ENCODE data around the gene TMEM81. TPM values are rescaled to one million over a fixed set of nuclear protein-coding genes. Genes with fewer than 3 reads are reported as not detected.

Gene TMEM81
- total RNA-seq, 1 experiment from 2014 or later, result 4.4 TPM

GRCh38 chr1:205056188-205056611, 28.1 kb downstream of the TMEM81 start:
- Mint-ChIP-seq H3K4me1 (ENCODE audit: low read depth, unreplicated experiment) (no peaks in the 10 kb centered on the region), H3K9me3 (ENCODE audit: low read depth, unreplicated experiment) (no peaks in the 10 kb centered on the region), H3K4me3 (ENCODE audit: low read depth, unreplicated experiment) (no peak overlapping the region), H3K27me3 (ENCODE audit: unreplicated experiment) (peaks cover 83% of the 10 kb centered on the region), H3K27ac (ENCODE audit: unreplicated experiment) (no peak overlapping the region), H3K36me3 (ENCODE audit: insufficient read depth, unreplicated experiment) (no peaks in the 10 kb centered on the region)
- CTCF ChIA-PET, result interaction anchor here (1.4 kb wide), 1 partner anchor 67 kb away, joined by 3 read pairs; no protein-coding TSS in a partner anchor
- DNase-seq, result no peak
- TF ChIP-seq, protein P1, sequence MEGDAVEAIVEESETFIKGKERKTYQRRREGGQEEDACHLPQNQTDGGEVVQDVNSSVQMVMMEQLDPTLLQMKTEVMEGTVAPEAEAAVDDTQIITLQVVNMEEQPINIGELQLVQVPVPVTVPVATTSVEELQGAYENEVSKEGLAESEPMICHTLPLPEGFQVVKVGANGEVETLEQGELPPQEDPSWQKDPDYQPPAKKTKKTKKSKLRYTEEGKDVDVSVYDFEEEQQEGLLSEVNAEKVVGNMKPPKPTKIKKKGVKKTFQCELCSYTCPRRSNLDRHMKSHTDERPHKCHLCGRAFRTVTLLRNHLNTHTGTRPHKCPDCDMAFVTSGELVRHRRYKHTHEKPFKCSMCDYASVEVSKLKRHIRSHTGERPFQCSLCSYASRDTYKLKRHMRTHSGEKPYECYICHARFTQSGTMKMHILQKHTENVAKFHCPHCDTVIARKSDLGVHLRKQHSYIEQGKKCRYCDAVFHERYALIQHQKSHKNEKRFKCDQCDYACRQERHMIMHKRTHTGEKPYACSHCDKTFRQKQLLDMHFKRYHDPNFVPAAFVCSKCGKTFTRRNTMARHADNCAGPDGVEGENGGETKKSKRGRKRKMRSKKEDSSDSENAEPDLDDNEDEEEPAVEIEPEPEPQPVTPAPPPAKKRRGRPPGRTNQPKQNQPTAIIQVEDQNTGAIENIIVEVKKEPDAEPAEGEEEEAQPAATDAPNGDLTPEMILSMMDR (IDR thresholded peaks at IDR 0.05; ENCODE audit: unreplicated experiment), result no peak
- intact Hi-C loops (cut with micrococcal nuclease; ENCODE audit: unreplicated experiment), result no loop called here
- no TSS peak for BruUV-seq (replicated peaks)

DNA sequence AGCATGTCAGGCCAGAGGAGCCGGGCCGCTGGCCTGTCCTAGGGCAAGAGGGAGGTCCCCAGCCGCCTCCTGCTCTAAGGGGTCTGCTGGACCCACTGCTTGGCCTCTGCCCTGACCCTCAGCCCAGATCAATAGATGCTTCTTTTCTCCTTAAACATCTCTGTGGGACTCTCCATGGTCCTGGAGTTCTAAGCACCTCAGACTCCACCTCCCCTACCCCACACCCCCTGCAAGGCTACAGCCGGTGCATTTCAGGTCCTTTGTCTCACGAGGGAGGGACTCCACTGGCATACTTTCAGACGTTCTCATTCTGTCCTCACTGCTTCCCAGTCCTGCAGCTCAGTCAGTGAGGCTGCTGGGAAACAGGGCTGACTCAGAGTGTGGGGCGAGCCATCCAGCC, 30.2 kb downstream of the TMEM81 start:
- H3K27ac Mint-ChIP-seq (ENCODE audit: unreplicated experiment), result no peak overlapping the region
- H3K9me3 Mint-ChIP-seq (ENCODE audit: low read depth, unreplicated experiment), result no peaks in the 10 kb centered on the region
- CTCF ChIA-PET, result interaction anchor here (1.1 kb wide), 1 partner anchor 65 kb away, joined by 4 read pairs; no protein-coding TSS in a partner anchor
- no TSS peak for BruUV-seq (replicated peaks)
- H3K36me3 Mint-ChIP-seq (ENCODE audit: insufficient read depth, unreplicated experiment), result no peaks in the 10 kb centered on the region
- H3K27me3 Mint-ChIP-seq (ENCODE audit: unreplicated experiment), result peaks cover 100% of the 10 kb centered on the region
- no peaks in the 10 kb centered on the region for H3K4me1 Mint-ChIP-seq (ENCODE audit: low read depth, unreplicated experiment)
- DNase-seq, result no peak
- TF ChIP-seq, protein P1 (IDR thresholded peaks at IDR 0.05; ENCODE audit: unreplicated experiment), result no peak
- no peak overlapping the region for H3K4me3 Mint-ChIP-seq (ENCODE audit: low read depth, unreplicated experiment)
- intact Hi-C loops (cut with micrococcal nuclease; ENCODE audit: unreplicated experiment), result no loop called here

DNA sequence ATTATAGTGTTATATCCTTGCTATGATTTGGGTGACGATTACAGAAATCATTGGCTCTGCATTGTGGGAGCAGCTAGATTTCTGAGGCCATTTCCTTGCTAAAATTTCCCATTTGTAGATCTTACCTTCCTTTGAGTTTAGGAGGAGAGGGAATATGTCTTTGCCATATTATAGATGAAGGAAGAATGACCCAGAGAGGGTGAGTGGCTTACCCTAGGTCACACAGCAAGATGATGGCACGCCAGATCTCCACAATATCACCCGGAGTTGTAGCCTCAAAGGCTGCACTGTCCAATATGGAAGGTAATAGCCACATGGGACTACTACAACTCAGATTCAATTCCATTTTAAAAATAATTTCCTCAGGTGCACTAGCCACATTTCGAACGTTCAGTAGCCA, 31.0 kb downstream of the TMEM81 start:
- H3K4me3 Mint-ChIP-seq (ENCODE audit: low read depth, unreplicated experiment), result no peak overlapping the region
- H3K36me3 Mint-ChIP-seq (ENCODE audit: insufficient read depth, unreplicated experiment), result no peaks in the 10 kb centered on the region
- H3K27me3 Mint-ChIP-seq (ENCODE audit: unreplicated experiment), result peaks cover 100% of the 10 kb centered on the region
- no peak for DNase-seq
- TF ChIP-seq, protein P1 (IDR thresholded peaks at IDR 0.05; ENCODE audit: unreplicated experiment), result no peak
- no TSS peak for BruUV-seq (replicated peaks)
- no peak overlapping the region for H3K27ac Mint-ChIP-seq (ENCODE audit: unreplicated experiment)
- H3K9me3 Mint-ChIP-seq (ENCODE audit: low read depth, unreplicated experiment), result no peaks in the 10 kb centered on the region
- CTCF ChIA-PET, result no interaction called here
- intact Hi-C loops (cut with micrococcal nuclease; ENCODE audit: unreplicated experiment), result no loop called here
- no peaks in the 10 kb centered on the region for H3K4me1 Mint-ChIP-seq (ENCODE audit: low read depth, unreplicated experiment)

DNA sequence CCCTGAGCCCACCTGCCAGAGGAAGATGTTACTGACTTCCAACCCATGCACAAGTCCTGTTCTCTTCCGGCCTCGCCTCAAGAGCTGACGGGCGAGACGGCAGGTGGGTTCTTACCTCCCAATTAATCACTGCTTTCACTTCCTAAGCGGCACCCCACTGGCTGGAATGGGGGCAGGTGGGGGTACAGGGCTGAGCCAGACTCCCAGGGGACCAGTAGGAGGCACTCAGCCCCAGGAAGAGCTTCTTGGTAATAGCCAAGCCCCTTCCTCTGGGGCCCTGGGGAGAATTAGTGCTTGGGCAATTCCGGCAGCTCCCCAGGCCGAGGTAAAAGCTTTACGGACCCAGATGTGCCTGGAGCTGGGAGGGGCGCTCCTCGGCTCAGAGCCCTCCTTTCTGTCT, 31.6 kb downstream of the TMEM81 start:
- DNase-seq, result no peak
- Mint-ChIP-seq H3K9me3 (ENCODE audit: low read depth, unreplicated experiment) (no peaks in the 10 kb centered on the region), H3K27ac (ENCODE audit: unreplicated experiment) (no peak overlapping the region), H3K4me3 (ENCODE audit: low read depth, unreplicated experiment) (no peak overlapping the region), H3K27me3 (ENCODE audit: unreplicated experiment) (peaks cover 100% of the 10 kb centered on the region), H3K4me1 (ENCODE audit: low read depth, unreplicated experiment) (no peaks in the 10 kb centered on the region), H3K36me3 (ENCODE audit: insufficient read depth, unreplicated experiment) (no peaks in the 10 kb centered on the region)
- BruUV-seq (replicated peaks), result no TSS peak
- CTCF ChIA-PET, result interaction anchor here (0.6 to 1.5 kb wide), 2 partner anchors 9 to 218 kb away, joined by 4 read pairs; no protein-coding TSS in a partner anchor
- TF ChIP-seq, protein P1 (IDR thresholded peaks at IDR 0.05; ENCODE audit: unreplicated experiment), result no peak
- intact Hi-C loops (cut with micrococcal nuclease; ENCODE audit: unreplicated experiment), result no loop called here

All from Calu3 (cell line).